Activated T-cell treated with anti-CD3 and anti-CD28 coated beads, Interleukin-2, amount 50 U/mL, for 72 hours (primary cell): Measurements from ENCODE around the gene STARD10. TPM values are rescaled to one million over a fixed set of nuclear protein-coding genes. Genes with fewer than 3 reads are reported as not detected.
A peak's percentile ranks its signal among the peaks of the same experiment; 100 is the strongest.

ENCODE experiments used
- ATAC-seq, 2 donors: fragments of 150-1000 bp; cut with Tn5 transposase; replicated peaks in 1 of 2; 2 replicates each; pipeline ENCODE4 v1.10.0; 2021; ENCODE audit warnings: moderate library complexity in 2 of 2, mild to moderate bottlenecking in 1 of 2
- DNase-seq, 2 donors: peaks; one replicate each; pipeline ENCODE4 v3.0.0; 2021 to 2022; ENCODE audit warnings: mixed read lengths in 1 of 2
- H3K27ac Mint-ChIP-seq: one replicate; pipeline ENCODE4 v1.8.0; 2022; ENCODE audit warnings: mild to moderate bottlenecking, moderate library complexity, mixed read lengths
- H3K27me3 Mint-ChIP-seq: one replicate; pipeline ENCODE4 v1.8.0; 2022; ENCODE audit warnings: low read depth, mixed read lengths
- H3K36me3 Mint-ChIP-seq, 2 donors: one replicate each; pipeline ENCODE4 v1.8.0; 2022; ENCODE audit warnings: mixed read lengths in 2 of 2, mild to moderate bottlenecking in 1 of 2; ENCODE audit not compliant: insufficient read depth in 2 of 2
- H3K4me1 Mint-ChIP-seq: one replicate; pipeline ENCODE4 v1.8.0; 2022; ENCODE audit warnings: low read depth, mixed read lengths
- H3K4me3 Mint-ChIP-seq, 2 donors: one replicate each; pipeline ENCODE4 v1.8.0; 2022; ENCODE audit warnings: mild to moderate bottlenecking in 2 of 2, mixed read lengths in 2 of 2, moderate library complexity in 2 of 2
- H3K9me3 Mint-ChIP-seq, 2 donors: one replicate each; pipeline ENCODE4 v1.8.0; 2022; ENCODE audit warnings: mixed read lengths in 2 of 2
- total RNA-seq, 2 donors: library from RNA; stranded (reverse); gene quantifications; one replicate each; pipeline ENCODE4 v1.2.3, GENCODE V29; 2022

The STARD10 gene
- total RNA-seq, 2 donors from 2014 or later = 31.9 to 41.3 TPM

GRCh38 chr11:72744474-72744873 lies 49.4 kb downstream of the STARD10 start:
- peaks cover 54% of the 10 kb centered on the region for H3K4me1 Mint-ChIP-seq
- peak overlapping the region; percentile 60 for H3K27ac Mint-ChIP-seq
- H3K27me3 Mint-ChIP-seq = no peaks in the 10 kb centered on the region
- DNase-seq = no peak
- no peaks in the 10 kb centered on the region for H3K36me3 Mint-ChIP-seq
- no peaks in the 10 kb centered on the region for H3K9me3 Mint-ChIP-seq
- no peak overlapping the region for H3K4me3 Mint-ChIP-seq
- no peak for ATAC-seq

- no peaks in the 10 kb centered on the region for H3K27me3 Mint-ChIP-seq
- no peaks in the 10 kb centered on the region for H3K36me3 Mint-ChIP-seq
- peak overlapping the region; percentile 60 for H3K27ac Mint-ChIP-seq
- ATAC-seq (peak; percentile 39 to 52), DNase-seq (no peak)
- no peak overlapping the region for H3K4me3 Mint-ChIP-seq
- H3K4me1 Mint-ChIP-seq = peaks cover 52% of the 10 kb centered on the region
- no peaks in the 10 kb centered on the region for H3K9me3 Mint-ChIP-seq
These were observed 50.3 kb downstream of the STARD10 start for GRCh38 chr11:72743321-72744221.

GRCh38 chr11:72742513-72743320 lies 51.1 kb downstream of the STARD10 start:
- Mint-ChIP-seq H3K27ac (peak overlapping the region; percentile 9), H3K9me3 (no peaks in the 10 kb centered on the region), H3K27me3 (no peaks in the 10 kb centered on the region), H3K4me1 (peaks cover 59% of the 10 kb centered on the region), H3K36me3 (no peaks in the 10 kb centered on the region), H3K4me3 (no peak overlapping the region)
- ATAC-seq (no peak), DNase-seq (no peak)

- no peak overlapping the region for H3K4me3 Mint-ChIP-seq
- H3K27ac Mint-ChIP-seq = peak overlapping the region; percentile 4
- DNase-seq = no peak
- no peaks in the 10 kb centered on the region for H3K27me3 Mint-ChIP-seq
- no peak for ATAC-seq
- no peaks in the 10 kb centered on the region for H3K9me3 Mint-ChIP-seq
- H3K36me3 Mint-ChIP-seq = no peaks in the 10 kb centered on the region
- H3K4me1 Mint-ChIP-seq = peaks cover 67% of the 10 kb centered on the region
These were observed 51.9 kb downstream of the STARD10 start for GRCh38 chr11:72741849-72742512.

- H3K27me3 Mint-ChIP-seq = no peaks in the 10 kb centered on the region
- DNase-seq = no peak
- H3K36me3 Mint-ChIP-seq = no peaks in the 10 kb centered on the region
- peaks cover 72% of the 10 kb centered on the region for H3K4me1 Mint-ChIP-seq
- no peaks in the 10 kb centered on the region for H3K9me3 Mint-ChIP-seq
- H3K4me3 Mint-ChIP-seq = peak overlapping the region; percentile 21 to 30
- peak overlapping the region; percentile 43 for H3K27ac Mint-ChIP-seq
- ATAC-seq = peak in 1 of 2 donors; percentile 3
These were observed 52.4 kb downstream of the STARD10 start for GRCh38 chr11:72741429-72741833.

- Mint-ChIP-seq H3K36me3 (no peaks in the 10 kb centered on the region), H3K27ac (peak overlapping the region; percentile 64), H3K4me1 (peaks cover 79% of the 10 kb centered on the region), H3K27me3 (no peaks in the 10 kb centered on the region), H3K9me3 (no peaks in the 10 kb centered on the region), H3K4me3 (peak overlapping the region; percentile 30 to 48)
- no peak for DNase-seq
- no peak for ATAC-seq
These were observed 53.1 kb downstream of the STARD10 start for GRCh38 chr11:72740562-72741428.

DNA sequence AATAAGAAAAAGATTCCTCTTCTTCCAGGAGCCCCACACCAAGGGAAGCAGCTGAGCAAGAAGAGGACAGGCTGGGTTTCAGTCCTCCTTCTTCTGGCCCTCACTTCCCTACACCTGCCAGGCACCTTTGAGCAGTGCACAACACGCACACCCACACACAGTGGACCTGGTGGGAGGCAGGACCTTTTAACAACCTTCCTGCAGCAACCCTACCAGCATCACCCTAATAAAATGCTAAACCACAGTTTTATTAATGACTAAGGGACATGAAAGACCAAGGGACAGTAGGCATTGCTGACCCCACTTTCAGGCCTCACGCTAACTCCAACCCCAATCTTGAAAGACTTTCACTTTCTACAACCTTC lies 53.8 kb downstream of the STARD10 start:
- no peaks in the 10 kb centered on the region for H3K27me3 Mint-ChIP-seq
- DNase-seq = no peak
- no peak for ATAC-seq
- peak overlapping the region; percentile 81 for H3K27ac Mint-ChIP-seq
- H3K36me3 Mint-ChIP-seq = no peaks in the 10 kb centered on the region
- no peaks in the 10 kb centered on the region for H3K9me3 Mint-ChIP-seq
- H3K4me1 Mint-ChIP-seq = peaks cover 82% of the 10 kb centered on the region
- H3K4me3 Mint-ChIP-seq = peak overlapping the region; percentile 26 to 34

DNA sequence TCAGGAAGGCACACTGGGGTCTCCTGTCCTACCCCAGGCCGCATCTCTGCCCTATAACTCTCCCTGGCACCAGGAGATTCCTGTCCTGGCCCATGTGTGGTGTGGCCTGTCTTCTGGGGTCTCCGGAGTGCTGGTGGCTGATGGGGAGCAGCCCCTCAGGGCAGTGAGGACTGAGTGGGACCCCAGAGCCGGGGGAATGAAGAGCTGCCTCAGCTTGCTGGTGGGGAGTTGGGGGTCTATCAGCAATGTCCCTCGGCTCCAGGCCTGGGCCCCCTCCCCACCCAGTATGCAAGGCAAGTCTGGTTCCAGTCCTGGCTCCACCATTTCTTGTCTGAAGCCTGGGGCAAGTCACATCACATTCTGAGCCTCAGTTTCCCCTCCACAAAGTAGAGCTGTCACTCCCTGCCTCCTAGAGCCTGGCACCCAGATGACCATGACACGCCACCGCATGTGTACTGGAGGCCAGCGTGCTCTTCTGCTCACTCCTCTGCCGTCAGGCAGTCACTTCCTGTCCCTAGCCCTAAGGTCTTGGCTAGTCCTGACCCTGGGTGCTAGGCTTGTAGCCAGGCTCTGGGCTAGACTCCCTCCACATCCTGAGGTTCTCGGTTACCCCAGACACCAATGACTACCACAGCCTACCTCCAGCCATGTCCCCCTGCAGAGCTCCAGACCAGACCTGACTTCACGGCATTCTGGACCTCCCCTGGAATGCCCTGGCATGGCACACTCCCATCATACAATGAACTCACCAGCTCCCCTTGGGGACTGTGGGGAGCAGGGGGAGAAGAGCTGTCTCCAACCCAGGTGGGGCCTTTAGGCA lies 54.4 kb downstream of the STARD10 start:
- no peaks in the 10 kb centered on the region for H3K36me3 Mint-ChIP-seq
- no peaks in the 10 kb centered on the region for H3K9me3 Mint-ChIP-seq
- no peaks in the 10 kb centered on the region for H3K27me3 Mint-ChIP-seq
- H3K4me3 Mint-ChIP-seq = peak overlapping the region; percentile 26 to 34
- DNase-seq = no peak
- no peak for ATAC-seq
- peak overlapping the region; percentile 81 for H3K27ac Mint-ChIP-seq
- H3K4me1 Mint-ChIP-seq = peaks cover 79% of the 10 kb centered on the region

DNA sequence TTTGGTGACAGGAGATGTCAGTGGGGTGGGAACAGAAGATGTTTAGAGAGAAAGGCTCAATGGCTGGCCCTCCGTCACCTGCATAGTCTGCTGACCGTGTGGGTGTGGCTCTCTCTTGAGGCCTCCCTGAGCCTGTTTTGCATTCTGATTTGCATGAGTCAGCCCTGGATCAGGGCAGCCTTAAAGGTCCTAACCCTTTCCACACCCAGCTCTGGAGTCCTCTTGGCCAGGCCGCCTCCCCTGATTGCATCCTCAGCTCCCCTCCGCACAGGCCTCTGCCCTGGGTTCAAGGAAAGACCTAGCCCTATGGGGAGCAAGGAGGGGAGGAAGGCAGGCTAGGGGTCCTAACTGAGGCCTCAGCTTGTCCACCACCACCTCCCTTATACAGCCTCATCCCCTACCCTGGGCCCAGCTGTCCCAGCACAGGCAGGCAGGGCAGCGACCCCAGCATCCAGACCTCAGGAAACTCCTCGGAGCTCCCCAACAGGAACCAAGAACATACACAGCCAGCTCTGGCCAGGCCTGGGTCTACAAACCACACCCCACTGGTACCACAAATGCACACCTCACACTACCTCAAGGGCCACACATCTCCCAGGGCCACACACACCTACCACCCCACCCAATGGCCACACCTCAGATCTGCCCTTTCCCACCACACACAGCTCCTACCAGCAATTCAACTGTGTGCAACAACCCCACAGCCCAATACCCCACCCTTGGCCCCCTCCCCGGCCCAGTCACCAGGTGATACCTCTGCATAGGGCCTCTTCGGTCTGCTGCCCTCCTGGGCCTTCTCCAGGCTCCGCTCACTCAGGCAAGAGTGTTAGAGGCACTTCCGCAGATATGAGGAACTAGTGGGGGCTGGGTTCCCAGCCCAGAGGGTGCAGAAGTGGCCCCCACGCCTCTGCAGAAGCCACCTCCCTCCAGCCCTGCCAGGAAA lies 55.4 kb downstream of the STARD10 start:
- DNase-seq = no peak
- peaks cover 69% of the 10 kb centered on the region for H3K4me1 Mint-ChIP-seq
- H3K27me3 Mint-ChIP-seq = no peaks in the 10 kb centered on the region
- no peaks in the 10 kb centered on the region for H3K9me3 Mint-ChIP-seq
- H3K27ac Mint-ChIP-seq = peak overlapping the region; percentile 93
- no peak for ATAC-seq
- H3K36me3 Mint-ChIP-seq = no peaks in the 10 kb centered on the region
- H3K4me3 Mint-ChIP-seq = peak overlapping the region; percentile 4 to 55

DNA sequence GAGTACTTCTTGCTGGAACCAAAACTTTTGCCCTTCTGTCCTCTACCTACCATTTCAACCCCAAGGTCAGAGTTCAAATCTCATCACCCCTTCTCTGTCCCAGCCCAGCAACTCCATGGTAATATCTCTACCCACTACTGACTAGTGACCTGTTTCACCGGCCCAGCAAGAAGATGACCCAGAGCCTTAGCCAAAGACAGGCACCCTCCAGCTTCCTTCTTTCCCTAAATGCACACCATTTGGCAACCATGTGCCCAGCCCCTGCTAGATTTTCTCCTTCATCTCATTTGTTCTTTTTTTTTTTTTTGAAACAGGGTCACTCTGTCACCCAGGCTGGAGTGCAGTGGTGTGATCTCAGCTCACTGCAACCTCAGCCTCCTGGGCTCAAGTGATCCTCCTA lies 56.5 kb downstream of the STARD10 start:
- DNase-seq (no peak), ATAC-seq (no peak)
- Mint-ChIP-seq H3K36me3 (peaks cover 0 to 2% of the 10 kb centered on the region in 2 donors), H3K27ac (peak overlapping the region; percentile 93), H3K9me3 (no peaks in the 10 kb centered on the region), H3K4me3 (peak overlapping the region; percentile 55 to 61), H3K27me3 (no peaks in the 10 kb centered on the region), H3K4me1 (peaks cover 71% of the 10 kb centered on the region)
